Right lobe of liver (tissue), 4 donors: ENCODE data around the gene VAMP5.

Experiments
- POLR2A ChIP-seq: fragments of 450-650 bp; IDR thresholded peaks from one replicate; pipeline ENCODE4 v1.6.1; 2017; ENCODE audit warnings: antibody characterized with exemption, mild to moderate bottlenecking
- TF ChIP-seq, protein P1 (sequence below), 4 donors: fragments of 200-600 bp in 3 of 4; fragments of 450-650 bp in 1 of 4; IDR thresholded peaks; one replicate each; pipeline versions ENCODE4 v1.5.1 to v1.8.0; 2016 to 2022; ENCODE audit warnings: antibody characterized with exemption in 4 of 4, mild to moderate bottlenecking in 2 of 4
- donor health status: DM: no; HTN: no; CAD: no.
- donor health status: DM: no; HTN: no; CAD: no.
- donor health status: DM: no; HTN: yes; CAD: no.

DNA sequence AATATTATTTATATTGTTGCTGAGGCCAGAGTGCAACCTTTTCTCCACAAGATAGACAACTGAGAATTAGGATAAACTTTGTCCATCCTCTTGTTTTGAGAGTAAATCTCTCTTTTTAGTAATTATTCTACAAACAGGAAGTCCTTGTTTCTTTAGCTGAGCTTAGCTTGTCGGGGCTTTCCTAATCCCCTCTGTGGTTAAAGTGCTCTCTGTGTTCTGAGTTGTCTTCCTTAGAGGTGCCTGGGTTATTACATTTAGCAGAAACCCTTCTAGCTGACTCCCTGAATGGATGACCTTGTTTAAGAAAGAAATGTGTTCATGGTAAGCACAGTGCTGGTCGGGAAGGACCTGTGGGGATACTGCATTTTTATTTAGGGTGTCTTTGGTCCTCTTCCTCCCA, 44.4 kb downstream of the VAMP5 start:
- TF ChIP-seq, protein P1, sequence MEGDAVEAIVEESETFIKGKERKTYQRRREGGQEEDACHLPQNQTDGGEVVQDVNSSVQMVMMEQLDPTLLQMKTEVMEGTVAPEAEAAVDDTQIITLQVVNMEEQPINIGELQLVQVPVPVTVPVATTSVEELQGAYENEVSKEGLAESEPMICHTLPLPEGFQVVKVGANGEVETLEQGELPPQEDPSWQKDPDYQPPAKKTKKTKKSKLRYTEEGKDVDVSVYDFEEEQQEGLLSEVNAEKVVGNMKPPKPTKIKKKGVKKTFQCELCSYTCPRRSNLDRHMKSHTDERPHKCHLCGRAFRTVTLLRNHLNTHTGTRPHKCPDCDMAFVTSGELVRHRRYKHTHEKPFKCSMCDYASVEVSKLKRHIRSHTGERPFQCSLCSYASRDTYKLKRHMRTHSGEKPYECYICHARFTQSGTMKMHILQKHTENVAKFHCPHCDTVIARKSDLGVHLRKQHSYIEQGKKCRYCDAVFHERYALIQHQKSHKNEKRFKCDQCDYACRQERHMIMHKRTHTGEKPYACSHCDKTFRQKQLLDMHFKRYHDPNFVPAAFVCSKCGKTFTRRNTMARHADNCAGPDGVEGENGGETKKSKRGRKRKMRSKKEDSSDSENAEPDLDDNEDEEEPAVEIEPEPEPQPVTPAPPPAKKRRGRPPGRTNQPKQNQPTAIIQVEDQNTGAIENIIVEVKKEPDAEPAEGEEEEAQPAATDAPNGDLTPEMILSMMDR (IDR thresholded peaks at IDR 0.05): no peak
- TF ChIP-seq POLR2A: no peak
